Measurements from ENCODE around the gene VPS13C. TPM values are rescaled to one million over a fixed set of nuclear protein-coding genes. Genes with fewer than 3 reads are reported as not detected.

VPS13C gene
- total RNA-seq, 1 donor from 2014 or later: 32.9 TPM

DNA sequence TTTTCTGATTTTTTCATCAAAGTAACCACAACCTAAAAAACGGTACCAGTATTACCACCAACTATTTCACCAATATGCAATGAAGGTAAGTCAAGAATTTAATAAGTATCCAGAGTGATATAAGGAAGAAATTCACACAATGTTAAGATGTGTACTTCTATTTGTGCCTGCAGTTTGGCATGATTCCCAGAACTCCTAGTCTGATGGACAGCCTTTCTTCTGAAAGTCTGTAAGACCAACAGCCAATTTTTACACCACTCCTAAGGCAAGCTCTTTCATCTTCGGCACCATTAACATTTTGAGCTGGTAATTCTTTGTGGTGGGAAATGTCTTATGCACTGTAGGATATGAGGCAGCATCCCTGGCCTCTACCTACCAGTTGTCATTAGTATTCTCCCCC is 108.3 kb downstream of the VPS13C start:
- H3K27me3 ChIP-seq (ENCODE audit: low read depth): no peaks in the 10 kb centered on the region
- peaks cover 12% of the 10 kb centered on the region for H3K4me1 ChIP-seq
- no peak overlapping the region for H3K4me3 ChIP-seq
- peaks cover 63% of the 10 kb centered on the region for H3K36me3 ChIP-seq
- intact Hi-C loops (cut with micrococcal nuclease): no loop called here
- no peak overlapping the region for H3K27ac ChIP-seq (replicated peaks)
- H3K9me3 ChIP-seq (replicated peaks): no peaks in the 10 kb centered on the region
- DNase-seq: no peak
- TF ChIP-seq, protein P1, sequence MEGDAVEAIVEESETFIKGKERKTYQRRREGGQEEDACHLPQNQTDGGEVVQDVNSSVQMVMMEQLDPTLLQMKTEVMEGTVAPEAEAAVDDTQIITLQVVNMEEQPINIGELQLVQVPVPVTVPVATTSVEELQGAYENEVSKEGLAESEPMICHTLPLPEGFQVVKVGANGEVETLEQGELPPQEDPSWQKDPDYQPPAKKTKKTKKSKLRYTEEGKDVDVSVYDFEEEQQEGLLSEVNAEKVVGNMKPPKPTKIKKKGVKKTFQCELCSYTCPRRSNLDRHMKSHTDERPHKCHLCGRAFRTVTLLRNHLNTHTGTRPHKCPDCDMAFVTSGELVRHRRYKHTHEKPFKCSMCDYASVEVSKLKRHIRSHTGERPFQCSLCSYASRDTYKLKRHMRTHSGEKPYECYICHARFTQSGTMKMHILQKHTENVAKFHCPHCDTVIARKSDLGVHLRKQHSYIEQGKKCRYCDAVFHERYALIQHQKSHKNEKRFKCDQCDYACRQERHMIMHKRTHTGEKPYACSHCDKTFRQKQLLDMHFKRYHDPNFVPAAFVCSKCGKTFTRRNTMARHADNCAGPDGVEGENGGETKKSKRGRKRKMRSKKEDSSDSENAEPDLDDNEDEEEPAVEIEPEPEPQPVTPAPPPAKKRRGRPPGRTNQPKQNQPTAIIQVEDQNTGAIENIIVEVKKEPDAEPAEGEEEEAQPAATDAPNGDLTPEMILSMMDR (IDR thresholded peaks at IDR 0.05; ENCODE audit: borderline replicate concordance): no peak

GRCh38 chr15:61946778-61947177 is 113.5 kb downstream of the VPS13C start:
- peaks cover 3% of the 10 kb centered on the region for H3K4me1 ChIP-seq
- H3K9me3 ChIP-seq (replicated peaks): peaks cover 6% of the 10 kb centered on the region
- TF ChIP-seq, protein P1 (IDR thresholded peaks at IDR 0.05; ENCODE audit: borderline replicate concordance): no peak
- no peak for DNase-seq
- no peaks in the 10 kb centered on the region for H3K27me3 ChIP-seq (ENCODE audit: low read depth)
- no peak overlapping the region for H3K27ac ChIP-seq (replicated peaks)
- intact Hi-C loops (cut with micrococcal nuclease): no loop called here
- no peak overlapping the region for H3K4me3 ChIP-seq
- peaks cover 80% of the 10 kb centered on the region for H3K36me3 ChIP-seq

DNA sequence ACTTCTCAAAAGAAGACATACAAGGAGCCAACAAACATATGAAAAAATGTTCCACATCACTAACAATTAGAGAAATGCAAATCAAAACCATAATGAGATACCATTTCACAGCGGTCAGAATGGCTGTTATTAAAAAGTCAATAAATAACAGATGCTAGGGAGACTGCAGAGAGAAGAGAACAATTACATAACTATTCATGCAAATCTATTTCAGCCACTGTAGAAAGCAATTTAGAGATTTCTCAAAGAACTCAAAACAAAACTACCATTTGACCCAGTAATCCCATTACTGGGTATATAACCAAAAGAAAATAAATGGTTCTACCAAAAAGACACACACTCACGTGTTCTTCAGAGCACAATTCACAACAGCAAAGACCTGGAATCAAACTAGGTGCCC is 116.3 kb downstream of the VPS13C start:
- peaks cover 69% of the 10 kb centered on the region for H3K36me3 ChIP-seq
- no peak overlapping the region for H3K27ac ChIP-seq (replicated peaks)
- DNase-seq: no peak
- peaks cover 6% of the 10 kb centered on the region for H3K9me3 ChIP-seq (replicated peaks)
- no peaks in the 10 kb centered on the region for H3K27me3 ChIP-seq (ENCODE audit: low read depth)
- TF ChIP-seq, protein P1 (IDR thresholded peaks at IDR 0.05; ENCODE audit: borderline replicate concordance): no peak
- intact Hi-C loops (cut with micrococcal nuclease): no loop called here
- H3K4me3 ChIP-seq: no peak overlapping the region
- H3K4me1 ChIP-seq: no peaks in the 10 kb centered on the region

- H3K4me3 ChIP-seq: no peak overlapping the region
- H3K9me3 ChIP-seq (replicated peaks): peaks cover 2% of the 10 kb centered on the region
- intact Hi-C loops (cut with micrococcal nuclease): no loop called here
- peaks cover 23% of the 10 kb centered on the region for H3K36me3 ChIP-seq
- DNase-seq: no peak
- no peaks in the 10 kb centered on the region for H3K4me1 ChIP-seq
- H3K27ac ChIP-seq (replicated peaks): no peak overlapping the region
- TF ChIP-seq, protein P1 (IDR thresholded peaks at IDR 0.05; ENCODE audit: borderline replicate concordance): no peak
- no peaks in the 10 kb centered on the region for H3K27me3 ChIP-seq (ENCODE audit: low read depth)
These were observed 122.0 kb downstream of the VPS13C start for GRCh38 chr15:61938249-61938648.

- TF ChIP-seq, protein P1 (IDR thresholded peaks at IDR 0.05; ENCODE audit: borderline replicate concordance): no peak
- Histone ChIP-seq H3K4me1 (no peaks in the 10 kb centered on the region), H3K27ac (replicated peaks) (no peak overlapping the region), H3K36me3 (peaks cover 25% of the 10 kb centered on the region), H3K9me3 (replicated peaks) (no peaks in the 10 kb centered on the region), H3K27me3 (ENCODE audit: low read depth) (no peaks in the 10 kb centered on the region), H3K4me3 (no peak overlapping the region)
- intact Hi-C loops (cut with micrococcal nuclease): no loop called here
- no peak for DNase-seq
These were observed 123.6 kb downstream of the VPS13C start for GRCh38 chr15:61936528-61937195.
